Vagina (tissue), 2 donors: Measurements from ENCODE around the gene ZNF81.

Experiments used
- CTCF ChIP-seq, 3 experiments: fragments of 450-650 bp in 2 of 3; fragments of 200-600 bp in 1 of 3; sonication (generic) in 1 of 3; IDR thresholded peaks; one replicate each; pipeline ENCODE4 v1.5.1; 2017 to 2019; ENCODE audit warnings: antibody characterized with exemption in 3 of 3, mild to moderate bottlenecking in 2 of 3, moderate library complexity in 2 of 3
- POLR2A ChIP-seq, 2 donors: fragments of 450-650 bp; IDR thresholded peaks; one replicate each; pipeline ENCODE4 v1.6.1; 2017; ENCODE audit warnings: antibody characterized with exemption in 2 of 2, mild to moderate bottlenecking in 2 of 2, moderate library complexity in 2 of 2

GRCh38 chrX:47844117-47844516 is 7.4 kb downstream of the ZNF81 start:
- no peak for TF ChIP-seq CTCF (IDR thresholded peaks at IDR 0.05)
- no peak for TF ChIP-seq POLR2A (IDR thresholded peaks at IDR 0.05)
